ENCODE measurements around the gene TOR1B. TPM values are rescaled to one million over a fixed set of nuclear protein-coding genes. Genes with fewer than 3 reads are reported as not detected.
"Not testable (repeated sequence)": the region's sequence is repeated elsewhere in the genome, so short reads cannot be mapped to it uniquely, and the experiment has no call there.

Gene TOR1B
- total RNA-seq, 4 donors from 2014 or later = 19.8 to 54.7 (median 44.5) TPM

DNA sequence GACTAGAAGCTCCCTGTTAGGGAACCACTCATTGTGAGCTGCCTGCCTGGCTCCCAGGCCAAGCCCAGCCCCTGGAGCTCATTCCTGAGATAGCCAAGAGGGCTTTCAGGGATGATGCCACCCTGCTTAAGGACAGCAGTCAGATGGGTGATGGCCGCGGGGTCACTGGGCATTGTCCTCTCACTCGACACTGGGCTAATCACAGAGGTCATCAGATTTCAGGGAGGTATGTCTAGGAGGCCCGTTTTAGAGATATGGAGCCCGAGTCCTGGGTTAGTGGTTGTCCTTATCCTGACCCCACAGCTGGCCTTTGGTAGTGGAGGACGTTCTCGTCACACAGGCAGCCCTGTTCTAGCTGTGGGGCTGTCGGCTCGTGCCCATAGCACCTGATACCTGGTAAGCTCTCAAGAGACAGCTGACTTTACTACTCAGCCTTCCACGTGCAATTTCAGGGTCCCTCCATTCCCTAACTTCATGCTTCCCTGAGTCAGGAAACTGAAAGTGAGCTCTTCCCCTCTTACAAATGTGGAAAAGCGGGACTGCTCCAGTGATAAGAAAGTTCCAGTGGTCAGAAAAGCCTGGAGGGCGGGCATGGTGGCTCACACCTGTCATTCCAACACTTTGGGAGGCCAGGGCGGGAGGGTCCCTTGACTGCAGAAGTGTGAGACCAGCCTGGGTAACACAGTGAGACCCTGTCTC is 43.0 kb upstream of the TOR1B start:
- no peak for TF ChIP-seq POLR2A (IDR thresholded peaks at IDR 0.05)
- TF ChIP-seq CTCF (IDR thresholded peaks at IDR 0.05) = no peak
- no peak for DNase-seq
- H3K27ac ChIP-seq = no peak overlapping the region
- peaks cover 0 to 8% (median 0%) of the 10 kb centered on the region in 4 donors for H3K4me1 ChIP-seq
- no peak overlapping the region for H3K4me3 ChIP-seq
- no peaks in the 10 kb centered on the region for H3K9me3 ChIP-seq
- no peaks in the 10 kb centered on the region for H3K27me3 ChIP-seq
- H3K36me3 ChIP-seq = no peaks in the 10 kb centered on the region

DNA sequence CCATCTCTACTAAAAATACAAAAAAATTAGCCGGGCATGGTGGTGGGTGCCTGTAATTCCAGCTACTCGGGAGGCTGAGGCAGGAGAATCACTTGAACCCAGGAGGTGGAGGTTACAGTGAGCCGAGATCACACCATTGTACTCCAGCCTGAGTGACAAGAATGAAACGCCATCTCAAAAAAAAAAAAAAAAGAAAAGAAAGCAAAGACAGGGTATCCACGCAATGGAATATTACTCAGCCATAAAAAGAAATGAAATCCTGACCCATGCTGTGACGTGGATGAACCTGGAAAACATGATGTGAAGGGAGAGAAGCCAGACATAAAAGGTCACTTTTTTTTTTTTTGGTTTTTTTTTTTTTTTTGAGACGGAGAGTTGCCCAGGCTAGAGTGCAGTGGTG is 42.2 kb upstream of the TOR1B start:
- not testable (repeated sequence) for DNase-seq, H3K27me3 ChIP-seq, H3K4me3 ChIP-seq, H3K36me3 ChIP-seq, H3K9me3 ChIP-seq, H3K4me1 ChIP-seq
- peak overlapping the region in 3 of 4 donors; percentile 26 to 80 (median 73) for H3K27ac ChIP-seq

GRCh38 chr9:129761293-129761900 is 41.6 kb upstream of the TOR1B start:
- no peaks in the 10 kb centered on the region for H3K36me3 ChIP-seq
- H3K27ac ChIP-seq = peak overlapping the region; percentile 44 to 80 (median 69)
- no peaks in the 10 kb centered on the region for H3K27me3 ChIP-seq
- TF ChIP-seq CTCF (IDR thresholded peaks at IDR 0.05) (no peak), POLR2A (IDR thresholded peaks at IDR 0.05) (no peak)
- no peak overlapping the region for H3K4me3 ChIP-seq
- H3K9me3 ChIP-seq = no peaks in the 10 kb centered on the region
- peaks cover 0 to 11% (median 0%) of the 10 kb centered on the region in 4 donors for H3K4me1 ChIP-seq
- peak in 2 of 3 donors; percentile 63 to 76 for DNase-seq

- no peak for DNase-seq
- H3K27ac ChIP-seq = peak overlapping the region; percentile 44 to 80 (median 69)
- no peak overlapping the region for H3K4me3 ChIP-seq
- H3K4me1 ChIP-seq = peaks cover 0 to 9% (median 0%) of the 10 kb centered on the region in 4 donors
- no peak for TF ChIP-seq POLR2A (IDR thresholded peaks at IDR 0.05)
- TF ChIP-seq CTCF (IDR thresholded peaks at IDR 0.05) = no peak
- H3K9me3 ChIP-seq = no peaks in the 10 kb centered on the region
- H3K36me3 ChIP-seq = no peaks in the 10 kb centered on the region
- no peaks in the 10 kb centered on the region for H3K27me3 ChIP-seq
Measured at GRCh38 chr9:129761901-129762369, 41.0 kb upstream of the TOR1B start.

DNA sequence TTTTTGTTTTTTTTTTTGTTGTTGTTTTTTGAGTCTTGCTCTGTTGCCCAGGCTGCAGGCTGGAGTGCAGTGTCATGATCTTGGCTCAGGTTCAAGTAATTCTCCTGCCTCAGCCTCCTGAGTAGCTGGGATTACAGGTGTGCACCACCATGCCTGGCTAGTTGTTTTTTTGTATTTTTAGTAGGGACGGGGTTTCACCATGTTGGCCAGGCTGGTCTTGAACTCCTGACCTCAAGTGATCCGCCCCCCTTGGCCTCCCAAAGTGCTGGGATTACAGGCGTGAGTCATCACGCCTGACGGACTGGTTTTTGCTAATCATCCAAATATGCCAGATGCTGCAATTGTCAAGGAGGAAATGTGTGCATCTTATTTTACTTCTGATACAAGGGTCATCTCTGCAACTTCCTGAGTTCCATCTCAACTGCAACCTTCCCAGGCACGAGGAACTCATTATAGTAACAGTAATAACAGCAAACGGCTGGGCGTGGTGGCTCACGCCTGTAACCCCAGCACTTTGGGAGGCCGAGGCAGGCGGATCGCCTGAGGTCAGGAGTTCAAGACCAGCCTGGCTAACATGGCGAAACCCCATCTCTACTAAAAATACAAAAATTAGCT is 40.5 kb upstream of the TOR1B start:
- peak overlapping the region; percentile 44 to 80 (median 69) for H3K27ac ChIP-seq
- not testable (repeated sequence) for H3K9me3 ChIP-seq, H3K36me3 ChIP-seq, H3K4me1 ChIP-seq, H3K4me3 ChIP-seq, H3K27me3 ChIP-seq
- DNase-seq = peak in 1 of 3 donors; percentile 55

- Histone ChIP-seq H3K9me3 (no peaks in the 10 kb centered on the region), H3K4me1 (peaks cover 0 to 3% (median 0%) of the 10 kb centered on the region in 4 donors), H3K36me3 (no peaks in the 10 kb centered on the region), H3K27me3 (no peaks in the 10 kb centered on the region), H3K27ac (peak overlapping the region; percentile 26 to 80 (median 58)), H3K4me3 (no peak overlapping the region)
- DNase-seq = peak in 1 of 3 donors; percentile 55
- no peak for TF ChIP-seq CTCF (IDR thresholded peaks at IDR 0.05)
- TF ChIP-seq POLR2A (IDR thresholded peaks at IDR 0.05) = no peak
Measured at GRCh38 chr9:129762985-129763926, 39.7 kb upstream of the TOR1B start.
